Measurements from ENCODE around the gene CPA4. TPM values are rescaled to one million over a fixed set of nuclear protein-coding genes. Genes with fewer than 3 reads are reported as not detected.

Gene CPA4
- polyA plus RNA-seq, 1 experiment, result 71.8 TPM

DNA sequence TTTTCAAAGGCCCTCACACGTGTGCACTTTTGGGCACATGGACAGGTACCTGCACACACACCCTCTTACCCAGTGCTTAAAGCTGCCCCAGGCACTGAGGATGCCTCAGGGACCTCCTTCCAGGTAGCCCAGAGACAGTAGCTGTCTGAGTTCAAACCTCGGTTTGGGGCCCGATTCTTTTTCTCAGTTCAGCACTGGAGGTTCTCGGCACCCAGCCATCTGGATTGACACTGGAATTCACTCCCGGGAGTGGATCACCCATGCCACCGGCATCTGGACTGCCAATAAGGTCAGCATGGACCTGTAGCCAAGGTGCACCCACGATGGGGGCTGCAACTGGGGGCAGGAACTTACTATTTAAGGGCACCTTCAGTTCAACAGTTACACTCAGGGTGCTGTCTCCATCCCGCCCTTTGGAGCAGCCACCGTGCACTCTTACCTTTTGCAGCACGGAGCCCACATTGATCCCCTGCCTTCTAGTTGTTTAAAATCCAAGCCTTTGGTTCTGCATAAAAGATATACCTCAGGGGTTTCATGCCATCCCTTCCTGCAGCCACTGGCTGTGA, 69.4 kb downstream of the CPA4 start:
- ChIA-PET CTCF (no interaction called here), POLR2A (no interaction called here)
- Histone ChIP-seq H3K27me3 (ENCODE audit: control insufficient read depth, insufficient read depth, low read length) (no peaks in the 10 kb centered on the region), H3K4me3 (ENCODE audit: low read depth, low read length) (no peak overlapping the region), H3K27ac (ENCODE audit: low read depth, low read length) (no peak overlapping the region), H3K9me3 (ENCODE audit: control insufficient read depth, insufficient read depth, low read length) (peaks cover 24% of the 10 kb centered on the region)
- TF ChIP-seq CTCF (IDR thresholded peaks at IDR 0.05; ENCODE audit: low read depth, low read length), result no peak
- no peak for DNase-seq (ENCODE audit: low read depth, low spot score)

DNA sequence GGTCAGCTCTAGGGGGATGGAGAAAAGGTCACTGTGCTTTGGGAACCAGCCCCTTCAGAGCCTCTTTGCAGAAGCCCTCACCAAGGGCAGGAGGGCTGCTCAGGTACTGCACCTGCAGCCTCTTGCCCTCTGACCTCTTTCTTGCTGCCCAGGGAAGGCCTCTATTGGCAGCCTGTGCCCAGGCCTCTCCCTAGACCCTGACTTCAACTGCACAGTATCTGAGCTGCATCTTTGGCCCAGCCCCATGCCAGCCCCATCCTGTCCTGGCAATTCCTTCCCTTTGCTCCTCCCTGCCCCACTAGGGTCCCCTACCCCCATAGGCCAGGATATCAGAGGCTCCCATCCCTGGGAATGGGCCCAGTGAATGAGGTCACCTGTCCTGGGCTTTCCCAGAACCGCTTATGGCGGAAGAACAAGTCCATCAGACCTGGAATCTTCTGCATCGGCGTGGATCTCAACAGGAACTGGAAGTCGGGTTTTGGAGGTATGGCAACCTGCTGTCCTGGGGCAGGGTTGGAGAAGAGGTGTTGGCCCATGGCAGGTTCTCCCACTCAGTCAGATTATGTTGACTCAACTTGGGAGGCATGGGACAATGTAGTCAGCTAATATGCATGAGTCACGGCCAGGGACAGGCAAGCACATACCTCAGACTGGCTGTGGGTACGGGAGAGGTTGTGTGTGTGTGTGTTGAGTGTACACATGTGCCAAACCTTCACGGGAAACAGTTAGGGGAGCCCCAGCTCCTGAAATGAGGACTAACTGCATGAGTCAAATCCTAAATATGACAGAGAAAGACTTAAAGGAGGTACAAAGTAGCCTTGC, 70.3 kb downstream of the CPA4 start:
- POLR2A ChIA-PET, result interaction anchor here (1.2 to 1.5 kb wide), 2 partner anchors 11 to 29 kb away, joined by 3 to 5 read pairs; no protein-coding TSS in a partner anchor
- peak overlapping the region; percentile 80 for H3K27ac ChIP-seq (ENCODE audit: low read depth, low read length)
- DNase-seq (ENCODE audit: low read depth, low spot score), result peak; percentile 85

DNA sequence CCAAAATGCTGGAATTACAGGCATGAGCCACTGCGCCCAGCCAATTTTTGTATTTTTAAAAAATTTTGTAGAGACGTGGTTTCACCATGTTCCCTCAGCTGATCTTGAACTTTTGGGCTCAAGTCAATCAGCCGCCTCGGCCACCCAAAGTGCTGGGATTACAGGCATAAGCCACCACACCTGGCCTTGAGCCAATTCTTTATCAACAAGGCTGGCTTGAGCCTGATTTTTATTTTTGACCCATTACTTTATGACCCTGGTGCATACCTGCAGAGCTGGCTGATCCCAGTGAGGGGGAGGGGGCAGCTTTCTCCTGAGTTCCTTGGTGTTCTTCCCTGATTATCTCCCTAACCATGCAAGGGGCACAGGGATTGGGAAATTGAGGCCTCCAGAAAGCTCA, 71.5 kb downstream of the CPA4 start:
- Histone ChIP-seq H3K9me3 (ENCODE audit: control insufficient read depth, insufficient read depth, low read length) (peaks cover 18% of the 10 kb centered on the region), H3K4me3 (ENCODE audit: low read depth, low read length) (no peak overlapping the region), H3K27ac (ENCODE audit: low read depth, low read length) (peak overlapping the region; percentile 89), H3K27me3 (ENCODE audit: control insufficient read depth, insufficient read depth, low read length) (no peaks in the 10 kb centered on the region)
- ChIA-PET CTCF (interaction anchor here (0.6 kb wide), 1 partner anchor 48 kb away, joined by 4 read pairs; no protein-coding TSS in a partner anchor), POLR2A (interaction anchor here (1.2 to 1.5 kb wide), 2 partner anchors 12 to 28 kb away, joined by 3 to 5 read pairs; no protein-coding TSS in a partner anchor)
- DNase-seq (ENCODE audit: low read depth, low spot score), result no peak
- TF ChIP-seq CTCF (IDR thresholded peaks at IDR 0.05; ENCODE audit: low read depth, low read length), result no peak

More for the DNA sequence above, 70.3 kb downstream of the CPA4 start:
- H3K9me3 ChIP-seq (ENCODE audit: control insufficient read depth, insufficient read depth, low read length), result peaks cover 24% of the 10 kb centered on the region
- TF ChIP-seq CTCF (IDR thresholded peaks at IDR 0.05; ENCODE audit: low read depth, low read length), result no peak
- no peaks in the 10 kb centered on the region for H3K27me3 ChIP-seq (ENCODE audit: control insufficient read depth, insufficient read depth, low read length)
- CTCF ChIA-PET, result no interaction called here
- no peak overlapping the region for H3K4me3 ChIP-seq (ENCODE audit: low read depth, low read length)

GRCh38 chr7:130365088-130365487, 72.1 kb downstream of the CPA4 start:
- H3K27ac ChIP-seq (ENCODE audit: low read depth, low read length), result peak overlapping the region; percentile 89
- CTCF ChIA-PET, result no interaction called here
- no peak for DNase-seq (ENCODE audit: low read depth, low spot score)
- no peaks in the 10 kb centered on the region for H3K27me3 ChIP-seq (ENCODE audit: control insufficient read depth, insufficient read depth, low read length)
- POLR2A ChIA-PET, result interaction anchor here (0.6 to 1.1 kb wide), 2 partner anchors 9 to 31 kb away, joined by 3 to 6 read pairs; no protein-coding TSS in a partner anchor
- H3K4me3 ChIP-seq (ENCODE audit: low read depth, low read length), result no peak overlapping the region
- no peak for TF ChIP-seq CTCF (IDR thresholded peaks at IDR 0.05; ENCODE audit: low read depth, low read length)
- H3K9me3 ChIP-seq (ENCODE audit: control insufficient read depth, insufficient read depth, low read length), result peaks cover 12% of the 10 kb centered on the region
